Measurements from ENCODE around the gene CABLES2.

DNA sequence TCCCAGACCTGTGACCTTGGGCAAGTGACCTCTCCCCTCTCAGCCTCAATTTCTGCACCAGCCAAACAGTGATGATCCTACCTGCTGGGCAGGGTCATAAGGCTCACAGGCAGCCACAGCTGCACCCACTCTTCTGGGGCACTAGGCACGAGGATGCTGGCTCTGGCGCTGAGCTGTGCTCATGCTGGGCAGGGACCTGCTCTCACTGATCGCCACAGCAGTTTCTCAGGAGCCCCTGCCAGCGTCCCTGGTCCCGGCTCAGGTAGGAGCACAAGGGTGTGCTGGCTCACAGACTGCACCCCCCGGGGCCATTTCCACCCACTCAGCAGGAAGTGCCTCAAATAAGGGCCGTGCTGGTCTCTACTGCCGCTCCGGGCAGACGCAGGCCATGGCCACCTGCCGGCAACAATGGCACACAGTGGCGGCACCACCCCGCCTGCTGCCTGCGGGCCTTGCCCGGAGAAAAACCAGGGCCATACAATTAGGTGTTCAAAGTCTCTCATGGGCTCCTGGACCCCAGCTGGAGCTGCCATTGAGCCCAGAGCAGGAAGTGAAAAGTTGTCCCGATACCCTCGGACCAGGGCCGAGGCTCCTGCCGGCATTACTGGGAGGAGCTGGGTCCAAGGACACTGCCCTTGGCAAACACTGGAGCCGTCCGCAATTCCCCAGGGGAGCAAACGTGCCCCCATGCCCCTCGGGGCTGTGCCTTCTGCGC is 4.6 kb upstream of the CABLES2 start:
- no peak for TF ChIP-seq POLR2A (IDR thresholded peaks at IDR 0.05)
- TF ChIP-seq, protein P1, sequence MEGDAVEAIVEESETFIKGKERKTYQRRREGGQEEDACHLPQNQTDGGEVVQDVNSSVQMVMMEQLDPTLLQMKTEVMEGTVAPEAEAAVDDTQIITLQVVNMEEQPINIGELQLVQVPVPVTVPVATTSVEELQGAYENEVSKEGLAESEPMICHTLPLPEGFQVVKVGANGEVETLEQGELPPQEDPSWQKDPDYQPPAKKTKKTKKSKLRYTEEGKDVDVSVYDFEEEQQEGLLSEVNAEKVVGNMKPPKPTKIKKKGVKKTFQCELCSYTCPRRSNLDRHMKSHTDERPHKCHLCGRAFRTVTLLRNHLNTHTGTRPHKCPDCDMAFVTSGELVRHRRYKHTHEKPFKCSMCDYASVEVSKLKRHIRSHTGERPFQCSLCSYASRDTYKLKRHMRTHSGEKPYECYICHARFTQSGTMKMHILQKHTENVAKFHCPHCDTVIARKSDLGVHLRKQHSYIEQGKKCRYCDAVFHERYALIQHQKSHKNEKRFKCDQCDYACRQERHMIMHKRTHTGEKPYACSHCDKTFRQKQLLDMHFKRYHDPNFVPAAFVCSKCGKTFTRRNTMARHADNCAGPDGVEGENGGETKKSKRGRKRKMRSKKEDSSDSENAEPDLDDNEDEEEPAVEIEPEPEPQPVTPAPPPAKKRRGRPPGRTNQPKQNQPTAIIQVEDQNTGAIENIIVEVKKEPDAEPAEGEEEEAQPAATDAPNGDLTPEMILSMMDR (IDR thresholded peaks at IDR 0.05), result no peak

All from testis (tissue), 2 donors.